Retinal pigment epithelial cell (primary cell): Measurements from ENCODE around the gene H2BK1.

Experiments
- DNase-seq: peaks from one replicate; pipeline ENCODE4 v3.0.0-alpha.2; 2010; ENCODE audit warnings: low read depth
- H3K4me3 ChIP-seq: 2 replicates; pipeline ENCODE4 v1.5.1; 2011; ENCODE audit warnings: mild to moderate bottlenecking, low read length, control low read depth, moderate library complexity
- CTCF ChIP-seq: conservative IDR thresholded peaks from 2 replicates; pipeline ENCODE4 v1.5.1; 2011; ENCODE audit warnings: low read depth, low read length, control low read depth, inconsistent platforms

Gene H2BK1

GRCh38 chr7:151193203-151193978 is 16.9 kb downstream of the H2BK1 start:
- H3K4me3 ChIP-seq: no peak overlapping the region
- TF ChIP-seq CTCF: no peak
- DNase-seq: no peak

- TF ChIP-seq CTCF: no peak
- no peak overlapping the region for H3K4me3 ChIP-seq
- no peak for DNase-seq
These were observed 18.2 kb downstream of the H2BK1 start for GRCh38 chr7:151192002-151192539.

- no peak overlapping the region for H3K4me3 ChIP-seq
- no peak for TF ChIP-seq CTCF
- DNase-seq: no peak
These were observed 18.7 kb downstream of the H2BK1 start for GRCh38 chr7:151191544-151191943.

GRCh38 chr7:151189038-151189437 is 21.2 kb downstream of the H2BK1 start:
- no peak overlapping the region for H3K4me3 ChIP-seq
- no peak for DNase-seq
- no peak for TF ChIP-seq CTCF

- no peak overlapping the region for H3K4me3 ChIP-seq
- no peak for TF ChIP-seq CTCF
- no peak for DNase-seq
These were observed 22.1 kb downstream of the H2BK1 start for GRCh38 chr7:151188252-151188542.

- TF ChIP-seq CTCF: no peak
- H3K4me3 ChIP-seq: no peak overlapping the region
- DNase-seq: no peak
These were observed 22.7 kb downstream of the H2BK1 start for GRCh38 chr7:151187409-151188251.
